SK-N-SH (cell line): ENCODE measurements around the gene SETD1A. TPM values are rescaled to one million over a fixed set of nuclear protein-coding genes. Genes with fewer than 3 reads are reported as not detected.

Experiments used
- CTCF ChIA-PET: fragments of 300-600, 350-600 bp; formaldehyde crosslinking; extraction: SDS; loops from one replicate; lab custom pipeline; 2021; lab: Yijun Ruan, JAX
- POLR2A ChIA-PET: fragments of 350-600 bp; sonication (Branson Sonifier 250); formaldehyde crosslinking; extraction: SDS; loops from one replicate; lab custom pipeline; 2020; ENCODE audit warnings: antibody characterized with exemption, inconsistent platforms; lab: Yijun Ruan, JAX
- DNase-seq: peaks from one replicate; pipeline ENCODE4 v3.0.0; 2012
- H2AFZ ChIP-seq: fragments of 200-600 bp; sonication (generic); 2 replicates; pipeline ENCODE4 v1.8.1; 2016; ENCODE audit warnings: antibody characterized with exemption, mild to moderate bottlenecking, low read depth
- H3F3A ChIP-seq: fragments of 200-600 bp; sonication (generic); replicated peaks from 2 replicates; pipeline ENCODE3; 2016; ENCODE audit warnings: antibody characterized with exemption, mild to moderate bottlenecking; ENCODE audit not compliant: insufficient read depth
- H3K27ac ChIP-seq, 2 experiments: fragments of 200-500 bp in 1 of 2; fragments of 200-600 bp in 1 of 2; sonication (Bioruptor generic) in 1 of 2; sonication (generic), shearing (Covaris generic) in 1 of 2; 2 replicates each; pipeline versions ENCODE4 v1.5.1 to v1.6.1; 2014 to 2016; ENCODE audit warnings: low read depth in 2 of 2, inconsistent platforms in 1 of 2, low read length in 1 of 2, mild to moderate bottlenecking in 1 of 2, mixed read lengths in 1 of 2
- H3K27me3 ChIP-seq: fragments of 200-600 bp; sonication (generic), shearing (Covaris generic); 2 replicates; pipeline ENCODE4 v1.6.1; 2016; ENCODE audit warnings: mixed run types; ENCODE audit not compliant: insufficient read depth
- H3K36me3 ChIP-seq, 2 experiments: fragments of 200-500 bp in 1 of 2; fragments of 200-600 bp in 1 of 2; sonication (Bioruptor generic) in 1 of 2; sonication (generic) in 1 of 2; replicated peaks in 1 of 2; 2 replicates each; pipeline versions ENCODE3 to v1.5.1; 2014 to 2016; ENCODE audit warnings: low read length in 1 of 2, mild to moderate bottlenecking in 1 of 2; ENCODE audit not compliant: insufficient read depth in 2 of 2, control insufficient read depth in 1 of 2
- H3K4me1 ChIP-seq, 2 experiments: fragments of 200-500 bp in 1 of 2; fragments of 200-600 bp in 1 of 2; sonication (Bioruptor generic) in 1 of 2; sonication (generic), shearing (Covaris generic) in 1 of 2; 2 replicates each; pipeline versions ENCODE4 v1.5.1 to v1.6.1; 2014 to 2016; ENCODE audit warnings: low read depth in 1 of 2, low read length in 1 of 2, mixed run types in 1 of 2; ENCODE audit not compliant: insufficient read depth in 2 of 2, control insufficient read depth in 1 of 2
- H3K4me2 ChIP-seq: fragments of 200-600 bp; sonication (generic), shearing (Covaris generic); 2 replicates; pipeline ENCODE4 v1.6.1; 2017; ENCODE audit warnings: mixed run types
- H3K4me3 ChIP-seq, 2 experiments: fragments of 200-500 bp in 1 of 2; fragments of 200-600 bp in 1 of 2; sonication (Bioruptor generic) in 1 of 2; sonication (generic), shearing (Covaris generic) in 1 of 2; 2 replicates each; pipeline versions ENCODE4 v1.5.1 to v1.8.1; 2014 to 2016; ENCODE audit warnings: low read depth in 2 of 2, inconsistent platforms in 1 of 2, low read length in 1 of 2, mild to moderate bottlenecking in 1 of 2, mixed read lengths in 1 of 2, moderate library complexity in 1 of 2
- H3K79me2 ChIP-seq: fragments of 200-600 bp; sonication (generic); 2 replicates; pipeline ENCODE4 v1.8.1; 2017; ENCODE audit warnings: mild to moderate bottlenecking; ENCODE audit not compliant: insufficient read depth
- H3K9ac ChIP-seq: fragments of 200-600 bp; sonication (generic); 2 replicates; pipeline ENCODE4 v1.6.1; 2017; ENCODE audit warnings: mixed run types
- H3K9me2 ChIP-seq: fragments of 200-600 bp; sonication (generic); 2 replicates; pipeline ENCODE4 v1.6.1; 2017; ENCODE audit warnings: mixed run types
- H3K9me3 ChIP-seq: fragments of 200-600 bp; sonication (generic); 2 replicates; pipeline ENCODE4 v1.6.1; 2017; ENCODE audit warnings: mixed run types, mild to moderate bottlenecking, moderate library complexity
- H4K20me1 ChIP-seq: fragments of 200-600 bp; sonication (generic); 2 replicates; pipeline ENCODE4 v1.6.1; 2017; ENCODE audit warnings: mild to moderate bottlenecking, mixed run types; ENCODE audit not compliant: insufficient read depth
- EZH2phosphoT487 ChIP-seq: fragments of 200-600 bp; sonication (generic); IDR thresholded peaks from 2 replicates; pipeline ENCODE4 v1.6.1; 2017; ENCODE audit warnings: low read depth, mixed run types, mild to moderate bottlenecking, antibody characterized with exemption, moderate library complexity, borderline replicate concordance
- GABPA ChIP-seq: IDR thresholded peaks from 2 replicates; pipeline ENCODE4 v1.4.0; 2012; ENCODE audit warnings: low read depth, mild to moderate bottlenecking
- MEF2A ChIP-seq: IDR thresholded peaks from 2 replicates; pipeline ENCODE4 v1.4.0; 2012; ENCODE audit warnings: low read depth, borderline replicate concordance
- MXI1 ChIP-seq: IDR thresholded peaks from 2 replicates; pipeline ENCODE4 v1.6.1; 2012; ENCODE audit warnings: mild to moderate bottlenecking, low read depth, low read length, improper control_type of control experiment
- NRF1 ChIP-seq: IDR thresholded peaks from 2 replicates; pipeline ENCODE4 v1.6.1; 2012; ENCODE audit warnings: low read depth, mild to moderate bottlenecking, low read length
- RAD21 ChIP-seq: IDR thresholded peaks from 2 replicates; pipeline ENCODE4 v1.6.1; 2012; ENCODE audit warnings: mild to moderate bottlenecking, low read length
- RCOR1 ChIP-seq: fragments of 150-350 bp; IDR thresholded peaks from 2 replicates; pipeline ENCODE4 v1.6.1; 2017; ENCODE audit warnings: antibody characterized with exemption, low read length
- REST ChIP-seq: IDR thresholded peaks from 2 replicates; pipeline ENCODE4 v1.6.1; 2012; ENCODE audit warnings: mild to moderate bottlenecking, low read depth, low read length, moderate library complexity
- RXRA ChIP-seq: IDR thresholded peaks from 2 replicates; pipeline ENCODE4 v1.4.0; 2012; ENCODE audit warnings: low read depth, mild to moderate bottlenecking, borderline replicate concordance
- TEAD4 ChIP-seq: IDR thresholded peaks from 2 replicates; pipeline ENCODE4 v1.4.0; 2012; ENCODE audit warnings: mild to moderate bottlenecking, borderline replicate concordance; ENCODE audit not compliant: insufficient read depth
- USF1 ChIP-seq: IDR thresholded peaks from 2 replicates; pipeline ENCODE4 v1.4.0; 2012; ENCODE audit warnings: low read depth, borderline replicate concordance
- YY1 ChIP-seq: IDR thresholded peaks from 2 replicates; pipeline ENCODE4 v1.4.0; 2012; ENCODE audit warnings: low read depth, mild to moderate bottlenecking
- WGBS: methylation state at CpG from one replicate; pipeline ENCODE4 v1.1.6; 2017; ENCODE audit warnings: low lambda C conversion rate; 5-methylcytosine and 5-hydroxymethylcytosine counted together
- polyA plus RNA-seq, 3 experiments: library from polyadenylated mRNA; depleted of rRNA; stranded (reverse); fragments of >200 nt; gene quantifications; 2 replicates each; pipeline ENCODE4 v1.2.3, GENCODE V29; 2012

The SETD1A gene
- polyA plus RNA-seq, 1 of the 3 experiments (the other 2 are of a cell fraction): 6.8 TPM

GRCh38 chr16:30957456-30958174 lies at the start of gene SETD1A (continued):
- TF ChIP-seq USF1 (no peak), NRF1 (peak; percentile 50), TEAD4 (no peak), EZH2phosphoT487 (no peak), RAD21 (no peak), MXI1 (no peak), GABPA (peak; percentile 61), REST (0 out of 2 replicates have a peak, but pooled peaks have one; percentile 14)

GRCh38 chr16:30910427-30911029 lies 47.0 kb upstream of the SETD1A start:
- no peak for TF ChIP-seq YY1
- TF ChIP-seq RCOR1: no peak
- TF ChIP-seq RXRA: no peak
- TF ChIP-seq MEF2A: no peak
- TF ChIP-seq, all 33 proteins: peak for 0
- H3K9ac ChIP-seq: no peak overlapping the region
- WGBS: 80% methylated on average over 16 of the region's 18 CpGs
- H3K27me3 ChIP-seq: no peaks in the 10 kb centered on the region
- H3K79me2 ChIP-seq: no peaks in the 10 kb centered on the region
- no peaks in the 10 kb centered on the region for H4K20me1 ChIP-seq
- no peak overlapping the region for H3K4me2 ChIP-seq
- H3K36me3 ChIP-seq: no peaks in the 10 kb centered on the region
- H3K9me2 ChIP-seq: no peaks in the 10 kb centered on the region
- H3K4me3 ChIP-seq: no peak overlapping the region
- CTCF ChIA-PET: interaction anchor here (0.9 kb wide), 1 partner anchor 9 kb away, joined by 3 read pairs; no protein-coding TSS in a partner anchor
- POLR2A ChIA-PET: no interaction called here
- no peaks in the 10 kb centered on the region for H3K9me3 ChIP-seq
- peaks cover 4% of the 10 kb centered on the region for H3F3A ChIP-seq
- no peak overlapping the region for H2AFZ ChIP-seq
- no peaks in the 10 kb centered on the region for H3K4me1 ChIP-seq
- H3K27ac ChIP-seq: no peak overlapping the region
- DNase-seq: no peak
